NCI-H1417 (cell line): ENCODE measurements around the gene C2CD3.

Experiments used
- DNase-seq, 3 experiments: peaks; one replicate each; lab custom pipeline; 2025; lab: John Stamatoyannopoulos, UW

Gene C2CD3, protein sequence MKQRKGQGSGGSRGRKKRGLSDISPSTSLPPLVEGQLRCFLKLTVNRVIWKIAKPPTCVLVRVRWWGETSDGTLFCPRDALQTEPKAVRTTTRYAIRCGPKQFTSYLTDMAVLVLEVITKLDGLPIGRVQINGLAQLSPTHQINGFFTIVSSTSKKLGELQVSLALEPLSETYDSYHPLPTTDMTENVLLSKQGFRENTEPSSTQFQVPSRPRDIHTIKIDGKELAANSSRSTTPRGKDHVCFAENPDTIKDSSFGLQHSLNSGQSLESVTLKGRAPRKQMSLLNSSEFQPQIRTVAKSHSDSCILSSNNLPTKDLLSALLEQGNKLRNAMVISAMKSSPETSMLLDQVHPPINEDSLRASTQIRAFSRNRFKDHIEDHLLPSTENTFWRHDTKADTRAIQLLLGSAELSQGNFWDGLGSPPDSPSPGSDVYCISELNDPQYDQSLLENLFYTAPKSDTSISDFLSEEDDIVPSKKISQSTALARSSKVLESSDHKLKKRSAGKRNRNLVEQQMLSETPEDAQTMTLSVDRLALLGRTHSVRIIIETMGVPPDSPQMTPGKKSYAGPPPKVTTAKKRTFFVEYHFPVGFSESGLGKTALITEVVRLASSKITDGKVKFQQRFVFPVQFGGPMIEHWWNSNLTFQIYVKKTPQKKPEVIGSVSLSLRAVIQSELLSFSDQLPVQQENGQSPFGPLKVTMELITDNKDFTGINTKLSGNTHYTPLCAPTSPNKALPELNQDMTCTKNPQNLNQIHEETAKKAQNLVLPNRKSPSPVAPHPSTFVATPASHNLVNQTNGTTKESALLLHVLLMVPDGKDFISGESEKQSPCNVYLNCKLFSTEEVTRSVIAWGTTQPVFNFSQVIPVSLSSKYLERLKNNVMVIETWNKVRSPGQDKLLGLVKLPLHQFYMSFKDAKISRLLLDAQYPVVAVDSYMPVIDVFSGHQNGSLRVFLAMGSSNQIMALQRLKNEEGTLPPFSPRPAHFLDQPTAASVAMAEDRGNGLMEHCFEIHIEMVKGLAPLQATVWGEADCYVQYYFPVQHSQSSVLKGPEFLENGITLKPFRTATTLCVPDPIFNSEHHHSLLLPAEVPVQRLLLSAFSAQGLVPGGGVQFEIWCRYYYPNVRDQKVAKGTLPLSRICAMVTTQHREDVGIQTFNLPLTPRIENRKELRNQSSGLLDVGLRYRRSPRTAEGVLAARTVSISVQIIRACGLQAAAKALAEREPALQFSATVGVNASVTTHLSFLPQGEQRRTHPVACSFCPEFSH (N-terminal part only)

GRCh38 chr11:74170694-74171629, at the start of gene C2CD3, which contains the start of gene PPME1:
Gene C2CD3 (minus strand): TSS chr11:74171002. CDS start chr11:74170792, 210 bp downstream.
Gene PPME1 (plus strand): TSS chr11:74171289. CDS start chr11:74171422, 133 bp downstream.
- DNase-seq = peak; percentile 98 to 100 (median 100)

- DNase-seq = peak in 1 of 3 experiments; percentile 23
Measured at GRCh38 chr11:74220376-74220775, 49.6 kb upstream of the C2CD3 start.

- DNase-seq = no peak
Measured at GRCh38 chr11:74212533-74212932, 41.7 kb upstream of the C2CD3 start.

- DNase-seq = no peak
Measured at GRCh38 chr11:74208507-74208906, 37.7 kb upstream of the C2CD3 start.

DNA sequence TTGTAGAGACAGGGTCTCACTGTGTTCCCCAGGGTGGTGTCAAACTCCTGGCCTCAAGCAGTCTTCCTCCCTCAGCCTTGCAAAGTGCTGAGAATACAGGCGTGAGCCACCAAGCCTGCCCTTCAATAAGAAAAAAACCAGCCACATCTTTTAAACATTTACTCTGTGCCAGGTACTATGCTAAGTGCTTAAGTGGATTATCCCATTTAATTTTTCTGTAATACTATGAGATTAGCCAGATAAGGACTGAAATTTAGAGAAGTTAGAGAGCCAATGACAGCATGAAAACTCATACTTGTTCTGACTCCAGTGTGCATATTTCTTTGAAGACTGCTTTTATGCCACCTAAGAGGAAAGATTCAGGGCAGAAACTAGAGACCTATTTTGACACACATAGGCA, 35.9 kb upstream of the C2CD3 start:
- DNase-seq = no peak

DNA sequence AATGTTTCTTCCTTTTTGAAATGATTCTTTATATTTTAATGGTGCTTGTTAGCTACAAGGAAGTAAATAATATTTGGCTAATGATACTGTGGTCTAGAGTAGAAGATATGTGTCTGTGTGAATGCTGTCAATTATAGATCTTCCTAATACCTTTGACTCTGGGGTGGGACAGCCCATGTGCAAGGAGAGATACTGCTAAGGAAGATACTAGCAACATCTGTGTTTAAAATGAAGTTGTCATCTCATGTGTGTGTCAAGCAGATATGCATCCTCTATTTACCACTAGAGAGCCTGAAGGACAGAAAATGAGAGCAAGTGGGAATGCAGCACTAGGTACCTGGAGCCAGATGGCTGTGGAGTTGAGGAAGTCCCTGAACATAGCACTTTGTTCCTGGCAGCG, 34.4 kb upstream of the C2CD3 start:
- DNase-seq = no peak

- DNase-seq = no peak
Measured at GRCh38 chr11:74204701-74205100, 33.9 kb upstream of the C2CD3 start.

GRCh38 chr11:74203966-74204365, 33.2 kb upstream of the C2CD3 start:
- DNase-seq = no peak

DNA sequence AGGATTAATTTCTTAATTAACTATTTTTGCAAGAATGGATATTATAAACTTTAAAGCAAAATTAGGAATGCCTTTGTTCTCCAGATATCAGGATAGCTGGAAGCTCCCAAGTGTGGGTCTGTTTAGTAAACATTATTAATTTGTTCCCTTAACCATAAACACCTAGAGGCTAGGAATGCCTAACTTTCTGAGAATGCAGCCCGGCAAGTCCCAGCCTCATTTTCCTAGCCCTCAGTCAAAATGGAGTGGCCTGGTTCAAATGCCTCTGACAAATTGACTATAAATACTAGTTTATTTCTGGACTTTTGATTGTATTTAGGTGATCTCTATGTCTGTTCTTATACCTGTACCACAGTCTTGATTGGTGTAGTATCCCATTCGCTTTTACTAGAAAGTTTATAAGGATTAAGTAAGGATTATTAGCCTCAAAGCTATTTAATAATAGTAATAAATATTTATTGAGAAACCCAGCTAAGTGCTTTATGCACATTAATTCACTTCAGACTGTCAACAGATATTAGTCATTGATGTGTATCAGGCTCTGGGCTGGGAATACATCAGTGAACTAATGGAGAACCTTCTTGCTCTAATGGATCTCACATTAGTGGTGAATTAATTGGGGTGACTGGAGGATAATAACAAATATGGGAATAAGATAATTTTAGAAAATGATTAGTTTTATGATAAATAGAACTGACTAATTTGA, 26.1 kb upstream of the C2CD3 start:
- no peak for DNase-seq

GRCh38 chr11:74195828-74196227, 25.0 kb upstream of the C2CD3 start:
- DNase-seq = peak in 2 of 3 experiments; percentile 15 to 71

DNA sequence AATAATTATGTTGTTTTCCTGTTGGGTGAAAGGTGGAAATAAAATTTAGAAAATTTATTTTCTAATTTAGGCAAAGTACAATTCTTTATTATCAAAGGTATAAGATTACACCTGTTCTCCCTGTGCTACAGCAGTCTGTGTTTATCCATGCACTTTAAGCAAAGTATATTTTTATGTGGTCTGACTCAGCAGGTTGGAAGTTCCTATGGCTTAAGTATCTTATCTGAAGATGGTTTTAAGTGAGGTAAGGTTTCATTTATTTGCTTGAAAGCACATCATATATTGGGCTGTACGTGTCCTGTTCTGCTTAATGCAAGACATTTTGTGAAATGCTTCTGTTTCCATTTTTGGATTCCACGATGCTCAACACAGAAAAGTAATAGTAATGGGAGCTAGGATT, 14.9 kb upstream of the C2CD3 start:
- peak in 2 of 3 experiments; percentile 11 to 52 for DNase-seq

- no peak for DNase-seq
Measured at GRCh38 chr11:74185285-74185684, 14.5 kb upstream of the C2CD3 start.

DNA sequence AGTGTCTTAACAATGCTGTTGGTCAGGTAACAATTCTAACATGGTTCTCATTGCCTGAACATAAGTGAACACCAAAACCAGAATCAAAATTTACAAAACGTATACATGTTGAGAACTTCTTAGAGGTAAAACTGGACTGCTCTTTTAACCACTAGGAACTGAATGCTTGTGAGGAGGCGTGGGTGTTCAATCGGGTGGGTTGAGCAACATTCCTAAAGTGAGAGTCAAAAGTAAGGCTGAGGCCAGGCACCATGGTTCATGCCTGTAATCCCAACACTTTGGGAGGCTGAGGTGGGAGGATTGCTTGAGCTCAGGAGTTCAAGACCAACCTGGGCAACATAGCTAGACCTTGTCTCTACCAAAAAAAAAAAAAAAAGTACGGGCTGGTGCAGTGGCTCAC, 11.8 kb upstream of the C2CD3 start:
- DNase-seq = no peak

- no peak for DNase-seq
Measured at GRCh38 chr11:74179234-74180052, 8.6 kb upstream of the C2CD3 start.

- no peak for DNase-seq
Measured at GRCh38 chr11:74175920-74176319, 5.1 kb upstream of the C2CD3 start.

DNA sequence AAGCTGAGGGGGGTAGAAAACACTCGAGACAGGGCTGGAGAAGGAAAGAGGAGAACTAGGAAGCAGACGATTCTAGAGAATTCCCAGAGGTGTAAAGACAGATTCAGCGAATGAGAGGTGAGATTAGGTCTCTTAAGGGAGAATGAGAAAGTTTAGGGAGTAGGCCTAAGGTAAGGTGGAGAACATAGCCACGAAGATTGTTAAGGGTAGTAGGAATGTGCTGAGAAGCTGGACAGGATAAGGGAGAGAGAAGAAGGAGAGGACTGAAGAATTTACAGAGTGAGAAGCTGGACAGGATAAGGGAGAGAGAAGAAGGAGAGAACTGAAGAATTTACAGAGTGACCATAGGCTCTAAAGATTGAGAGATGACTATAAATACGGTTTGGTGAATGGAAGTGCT, 1.2 kb upstream of the C2CD3 start:
- DNase-seq = peak in 1 of 3 experiments; percentile 49

DNA sequence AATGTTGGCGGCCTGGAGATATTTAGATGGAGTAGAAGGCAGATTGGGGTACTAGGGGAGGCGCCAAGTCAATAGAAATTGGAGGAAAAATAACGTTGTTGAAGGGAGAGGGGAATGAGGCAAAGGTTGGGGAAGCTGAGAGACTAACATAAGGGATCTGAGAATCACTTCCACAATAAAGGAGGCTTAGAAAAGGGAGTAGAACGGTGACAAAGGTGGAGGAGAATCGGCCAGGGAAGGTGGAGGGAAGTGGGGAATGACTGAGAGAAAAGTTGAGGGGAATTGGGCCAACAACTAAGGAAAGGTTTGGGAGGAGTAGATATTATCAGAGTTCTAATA, 797 bp upstream of the C2CD3 start:
- DNase-seq = no peak

- peak in 2 of 3 experiments; percentile 22 to 72 for DNase-seq
Measured at GRCh38 chr11:74169738-74170458, 904 bp downstream of the C2CD3 start.

GRCh38 chr11:74168838-74169237, 2.0 kb downstream of the C2CD3 start:
- no peak for DNase-seq
